ENCODE results near the gene NAT9.

The NAT9 gene

DNA sequence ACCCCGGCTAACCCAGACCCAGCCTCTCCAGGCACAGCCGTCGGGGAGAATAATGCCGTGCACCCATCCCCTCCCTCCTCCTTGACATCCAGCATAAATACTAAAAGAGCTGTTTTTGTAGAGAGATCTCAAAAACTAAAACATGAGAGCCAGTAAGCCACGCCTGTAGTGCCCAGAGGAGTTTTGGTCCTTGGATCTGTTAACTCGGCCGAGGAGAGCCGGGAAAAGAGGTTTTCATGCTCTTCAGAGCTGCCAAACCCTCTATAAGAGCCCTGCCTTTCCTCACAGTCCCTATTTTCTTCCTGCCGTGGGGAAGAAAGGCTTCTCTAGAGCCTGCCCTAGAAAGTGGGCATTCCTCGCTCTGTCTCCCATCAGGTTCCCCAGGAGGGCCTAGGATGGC is 30.2 kb upstream of the NAT9 start (continued):
- TF ChIP-seq ZNF777 (tag by site-specific recombination; IDR thresholded peaks at IDR 0.05; ENCODE audit: borderline replicate concordance) (no peak), ZNF639 (tag by site-specific recombination; IDR thresholded peaks at IDR 0.05) (no peak), ZNF561 (tag by site-specific recombination; IDR thresholded peaks at IDR 0.05; ENCODE audit: borderline replicate concordance) (no peak)

DNA sequence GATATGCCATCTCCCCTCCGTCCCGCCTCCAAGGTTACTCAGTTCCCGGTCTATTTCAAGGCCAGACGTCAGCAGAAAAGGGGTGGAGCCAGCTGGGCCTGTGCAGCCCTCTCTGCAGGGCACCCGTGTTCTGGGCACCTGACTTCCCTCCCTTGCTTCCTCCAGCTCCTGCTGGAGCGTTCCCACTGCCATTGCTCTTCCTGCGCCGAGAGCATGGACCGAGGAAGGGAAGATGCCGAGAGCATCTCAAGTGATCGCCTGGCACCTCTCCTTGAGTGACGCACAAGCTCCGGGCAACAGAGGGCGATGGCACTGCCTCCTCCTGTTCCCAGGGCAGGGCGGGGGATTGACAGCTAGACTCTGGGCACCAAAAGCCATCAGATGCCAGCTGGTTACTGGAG is 29.4 kb upstream of the NAT9 start:
- H3K4me1 ChIP-seq (ENCODE audit: control insufficient read depth, insufficient read depth, low read length) = no peaks in the 10 kb centered on the region
- H3K36me3 ChIP-seq (ENCODE audit: control insufficient read depth in 2 of 2, insufficient read depth in 1 of 2, low read length in 2 of 2) = peaks cover 0 to 51% of the 10 kb centered on the region in 2 experiments; a peak in 1 of 3 replicates
- H3K9me3 ChIP-seq (ENCODE audit: control insufficient read depth, insufficient read depth, low read depth, low read length) = no peaks in the 10 kb centered on the region
- ChIA-PET CTCF (interaction anchor here (0.6 to 5.8 kb wide), 4 partner anchors 10 to 60 kb away, joined by 3 to 41 read pairs (median 4); no protein-coding TSS in a partner anchor), POLR2A (interaction anchor here (0.5 to 0.8 kb wide), 2 partner anchors 67 to 640 kb away, joined by 3 read pairs; partner anchors contain the start of gene FDXR)
- no peak overlapping the region for H3K27ac ChIP-seq (ENCODE audit: extremely low read depth, low read depth, low read length)
- no peak for TF ChIP-seq ZNF19 (tag by site-specific recombination; IDR thresholded peaks at IDR 0.05; ENCODE audit: low read depth)
- TF ChIP-seq ZNF202 (tag by site-specific recombination; IDR thresholded peaks at IDR 0.05; ENCODE audit: borderline replicate concordance) = no peak
- TF ChIP-seq ZNF18 (tag by site-specific recombination; IDR thresholded peaks at IDR 0.05) = no peak
- TF ChIP-seq ZNF335 (tag by site-specific recombination; conservative IDR thresholded peaks at IDR 0.05) = no peak
- no peak for TF ChIP-seq ZNF239 (tag by site-specific recombination; IDR thresholded peaks at IDR 0.05)
- TF ChIP-seq ZNF585B (tag by site-specific recombination; IDR thresholded peaks at IDR 0.05) = no peak
- TF ChIP-seq REPIN1 (tag by site-specific recombination; IDR thresholded peaks at IDR 0.05; ENCODE audit: low read depth) = no peak
- TF ChIP-seq HOXD13 (CRISPR knock-in tag; IDR thresholded peaks at IDR 0.05; ENCODE audit: borderline replicate concordance) = no peak
- TF ChIP-seq ZNF555 (tag by site-specific recombination; conservative IDR thresholded peaks at IDR 0.05) = no peak
- no peak for TF ChIP-seq ZEB2 (tag by site-specific recombination; IDR thresholded peaks at IDR 0.05)
- no peak for TF ChIP-seq ZNF391 (tag by site-specific recombination; IDR thresholded peaks at IDR 0.05; ENCODE audit: borderline replicate concordance, low read depth)
- TF ChIP-seq ZFP37 (tag by site-specific recombination; IDR thresholded peaks at IDR 0.05) = no peak
- TF ChIP-seq, protein P1, sequence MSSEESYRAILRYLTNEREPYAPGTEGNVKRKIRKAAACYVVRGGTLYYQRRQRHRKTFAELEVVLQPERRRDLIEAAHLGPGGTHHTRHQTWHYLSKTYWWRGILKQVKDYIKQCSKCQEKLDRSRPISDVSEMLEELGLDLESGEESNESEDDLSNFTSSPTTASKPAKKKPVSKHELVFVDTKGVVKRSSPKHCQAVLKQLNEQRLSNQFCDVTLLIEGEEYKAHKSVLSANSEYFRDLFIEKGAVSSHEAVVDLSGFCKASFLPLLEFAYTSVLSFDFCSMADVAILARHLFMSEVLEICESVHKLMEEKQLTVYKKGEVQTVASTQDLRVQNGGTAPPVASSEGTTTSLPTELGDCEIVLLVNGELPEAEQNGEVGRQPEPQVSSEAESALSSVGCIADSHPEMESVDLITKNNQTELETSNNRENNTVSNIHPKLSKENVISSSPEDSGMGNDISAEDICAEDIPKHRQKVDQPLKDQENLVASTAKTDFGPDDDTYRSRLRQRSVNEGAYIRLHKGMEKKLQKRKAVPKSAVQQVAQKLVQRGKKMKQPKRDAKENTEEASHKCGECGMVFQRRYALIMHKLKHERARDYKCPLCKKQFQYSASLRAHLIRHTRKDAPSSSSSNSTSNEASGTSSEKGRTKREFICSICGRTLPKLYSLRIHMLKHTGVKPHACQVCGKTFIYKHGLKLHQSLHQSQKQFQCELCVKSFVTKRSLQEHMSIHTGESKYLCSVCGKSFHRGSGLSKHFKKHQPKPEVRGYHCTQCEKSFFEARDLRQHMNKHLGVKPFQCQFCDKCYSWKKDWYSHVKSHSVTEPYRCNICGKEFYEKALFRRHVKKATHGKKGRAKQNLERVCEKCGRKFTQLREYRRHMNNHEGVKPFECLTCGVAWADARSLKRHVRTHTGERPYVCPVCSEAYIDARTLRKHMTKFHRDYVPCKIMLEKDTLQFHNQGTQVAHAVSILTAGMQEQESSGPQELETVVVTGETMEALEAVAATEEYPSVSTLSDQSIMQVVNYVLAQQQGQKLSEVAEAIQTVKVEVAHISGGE (tag by site-specific recombination; conservative IDR thresholded peaks at IDR 0.05; ENCODE audit: low read depth) = no peak
- TF ChIP-seq ZNF670 (tag by site-specific recombination; IDR thresholded peaks at IDR 0.05; ENCODE audit: low read depth) = no peak
- TF ChIP-seq ZBTB7A (tag by site-specific recombination; IDR thresholded peaks at IDR 0.05; ENCODE audit: low read depth) = no peak
- no peak for TF ChIP-seq ZNF600 (tag by site-specific recombination; IDR thresholded peaks at IDR 0.05)
- no peak for TF ChIP-seq ZNF785 (tag by site-specific recombination; IDR thresholded peaks at IDR 0.05)
- H3K4me3 ChIP-seq (ENCODE audit: low read depth, low read length) = no peak overlapping the region
